GM23248 (cell line): ENCODE measurements around the gene HOXA6.

Experiments
- EZH2 ChIP-seq: fragments of 200-600 bp; sonication (generic); IDR thresholded peaks from 2 replicates; pipeline ENCODE4 v1.6.1; 2018; ENCODE audit warnings: antibody characterized with exemption, mild to moderate bottlenecking; ENCODE audit not compliant: insufficient read depth, poor library complexity, severe bottlenecking
- EZH2phosphoT487 ChIP-seq: fragments of 200-600 bp; sonication (generic); IDR thresholded peaks from 2 replicates; pipeline ENCODE4 v1.6.1; 2018; ENCODE audit warnings: antibody characterized with exemption, moderate library complexity, mild to moderate bottlenecking, low read depth; ENCODE audit not compliant: insufficient read depth

GRCh38 chr7:27176962-27177794 lies 29.6 kb upstream of the HOXA6 start:
- TF ChIP-seq EZH2phosphoT487 = no peak
- no peak for TF ChIP-seq EZH2
